ENCODE data around the gene CTBP2.
"Not testable (repeated sequence)": the region's sequence is repeated elsewhere in the genome, so short reads cannot be mapped to it uniquely, and the experiment has no call there.

DNA sequence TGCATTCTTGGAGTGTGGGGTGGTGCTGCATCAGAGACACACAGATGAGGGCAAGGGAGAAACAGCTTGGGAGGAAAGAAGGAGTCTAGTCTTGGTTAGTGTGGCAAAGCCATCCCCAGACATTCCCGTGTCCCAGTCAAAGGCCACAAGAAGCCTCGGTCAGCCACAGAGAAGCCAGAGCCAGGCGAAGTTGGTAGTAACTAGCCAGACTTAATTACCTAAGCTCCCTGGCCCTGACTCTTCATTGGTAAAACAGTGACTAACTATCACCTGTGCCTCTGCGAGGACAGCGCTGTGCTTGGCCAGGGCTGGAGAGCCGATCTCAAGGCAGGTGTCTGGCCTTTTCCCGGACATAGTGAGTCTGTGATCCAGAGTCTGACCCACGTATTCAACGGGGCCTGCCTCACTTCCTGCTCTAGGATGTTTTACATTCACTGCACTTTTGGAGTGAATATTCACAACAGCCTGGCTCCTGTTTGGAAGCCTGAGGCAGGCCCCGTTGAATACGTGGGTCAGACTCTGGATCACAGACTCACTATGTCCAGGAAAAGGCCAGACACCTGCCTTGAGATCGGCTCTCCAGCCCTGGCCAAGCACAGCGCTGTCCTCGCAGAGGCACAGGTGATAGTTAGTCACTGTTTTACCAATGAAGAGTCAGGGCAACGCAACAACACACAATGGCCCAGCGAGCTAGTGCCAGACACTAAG is 9.8 kb downstream of the CTBP2 start:
- not testable (repeated sequence) for TF ChIP-seq CTCF, POLR2A (IDR thresholded peaks at IDR 0.05)

Measured in right lobe of liver (tissue), 4 donors.